H9 (cell line): Measurements from ENCODE around the gene MYOM3. TPM values are rescaled to one million over a fixed set of nuclear protein-coding genes. Genes with fewer than 3 reads are reported as not detected.

Source experiments
- DNase-seq: peaks from one replicate; pipeline ENCODE4 v3.0.0-alpha.2; 2017
- H2AFZ ChIP-seq: one replicate; pipeline ENCODE4 v1.6.1; 2013; ENCODE audit warnings: mild to moderate bottlenecking, low read length, control low read depth, moderate library complexity
- H2AK5ac ChIP-seq: 2 replicates; pipeline ENCODE4 v1.6.1; 2013; ENCODE audit warnings: low read length, control low read depth, mixed read lengths; ENCODE audit not compliant: insufficient read length
- H2BK120ac ChIP-seq: one replicate; pipeline ENCODE4 v1.6.1; 2013; ENCODE audit warnings: low read depth, mild to moderate bottlenecking, low read length, control low read depth, inconsistent platforms; ENCODE audit not compliant: poor library complexity, severe bottlenecking
- H2BK12ac ChIP-seq: 2 replicates; pipeline ENCODE4 v1.6.1; 2013; ENCODE audit warnings: low read length, control low read depth, mixed read lengths, low read depth; ENCODE audit not compliant: insufficient read length
- H2BK15ac ChIP-seq: 2 replicates; pipeline ENCODE4 v1.6.1; 2013; ENCODE audit warnings: low read depth, low read length, control low read depth
- H2BK20ac ChIP-seq: one replicate; pipeline ENCODE4 v1.6.1; 2013; ENCODE audit warnings: low read depth, mild to moderate bottlenecking, low read length, control low read depth, inconsistent platforms; ENCODE audit not compliant: poor library complexity, severe bottlenecking
- H2BK5ac ChIP-seq: 2 replicates; pipeline ENCODE4 v1.6.1; 2013; ENCODE audit warnings: low read length, control low read depth, mixed read lengths; ENCODE audit not compliant: insufficient read length
- H3K14ac ChIP-seq: 2 replicates; pipeline ENCODE4 v1.6.1; 2013; ENCODE audit warnings: low read length, control low read depth; ENCODE audit not compliant: insufficient read depth
- H3K18ac ChIP-seq: 2 replicates; pipeline ENCODE4 v1.6.1; 2013; ENCODE audit warnings: low read depth, mild to moderate bottlenecking, mixed read lengths, low read length, control low read depth; ENCODE audit not compliant: insufficient read length
- H3K23ac ChIP-seq: 2 replicates; pipeline ENCODE4 v1.6.1; 2013; ENCODE audit warnings: low read length, control low read depth, mixed read lengths, low read depth; ENCODE audit not compliant: insufficient read length
- H3K23me2 ChIP-seq: 2 replicates; pipeline ENCODE4 v1.6.1; 2013; ENCODE audit warnings: low read depth, mild to moderate bottlenecking, mixed read lengths, low read length, control low read depth; ENCODE audit not compliant: insufficient read length, poor library complexity, severe bottlenecking
- H3K27ac ChIP-seq: 2 replicates; pipeline ENCODE4 v1.5.1; 2013; ENCODE audit warnings: low read length, control low read depth, mixed read lengths, low read depth; ENCODE audit not compliant: insufficient read length
- H3K27me3 ChIP-seq: 2 replicates; pipeline ENCODE4 v1.6.1; 2013; ENCODE audit warnings: low read length, control low read depth, inconsistent platforms; ENCODE audit not compliant: insufficient read depth
- H3K4ac ChIP-seq: 2 replicates; pipeline ENCODE4 v1.6.1; 2013; ENCODE audit warnings: low read depth, mild to moderate bottlenecking, control low read depth, inconsistent platforms, low read length, moderate library complexity
- H3K4me1 ChIP-seq: 2 replicates; pipeline ENCODE4 v1.6.1; 2013; ENCODE audit warnings: low read length, control low read depth, inconsistent platforms; ENCODE audit not compliant: insufficient read depth
- H3K4me2 ChIP-seq: 2 replicates; pipeline ENCODE4 v1.6.1; 2013; ENCODE audit warnings: low read length, control low read depth, mixed read lengths; ENCODE audit not compliant: insufficient read length, insufficient read depth
- H3K56ac ChIP-seq: 2 replicates; pipeline ENCODE4 v1.6.1; 2013; ENCODE audit warnings: low read depth, mild to moderate bottlenecking, mixed read lengths, low read length, control low read depth; ENCODE audit not compliant: insufficient read length
- H3K79me1 ChIP-seq: 2 replicates; pipeline ENCODE4 v1.6.1; 2013; ENCODE audit warnings: low read depth, mild to moderate bottlenecking, moderate library complexity, low read length, control low read depth, inconsistent platforms; ENCODE audit not compliant: insufficient read depth, poor library complexity, severe bottlenecking
- H3K79me2 ChIP-seq: 2 replicates; pipeline ENCODE4 v1.6.1; 2013; ENCODE audit warnings: low read length, control low read depth, inconsistent platforms; ENCODE audit not compliant: insufficient read depth
- H3K9ac ChIP-seq: 2 replicates; pipeline ENCODE4 v1.6.1; 2013; ENCODE audit warnings: low read length, control low read depth, mixed read lengths; ENCODE audit not compliant: insufficient read length; ENCODE audit errors: extremely low read depth
- H3K9me3 ChIP-seq: one replicate; pipeline ENCODE4 v1.6.1; 2013; ENCODE audit warnings: low read depth, low read length, inconsistent platforms; ENCODE audit not compliant: control insufficient read depth
- H3T11ph ChIP-seq: one replicate; pipeline ENCODE4 v1.6.1; 2013; ENCODE audit warnings: mild to moderate bottlenecking, low read length, control low read depth, inconsistent platforms
- H4K20me1 ChIP-seq: one replicate; pipeline ENCODE4 v1.6.1; 2013; ENCODE audit not compliant: control insufficient read depth, insufficient read length, insufficient read depth
- H4K5ac ChIP-seq: 2 replicates; pipeline ENCODE4 v1.6.1; 2013; ENCODE audit warnings: low read depth, mild to moderate bottlenecking, mixed read lengths, low read length, control low read depth; ENCODE audit not compliant: insufficient read length
- H4K8ac ChIP-seq: replicated peaks from 2 replicates; pipeline ENCODE4 v1.6.1; 2013; ENCODE audit warnings: low read length, control low read depth, mixed read lengths, low read depth; ENCODE audit not compliant: insufficient read length
- H4K91ac ChIP-seq: 2 replicates; pipeline ENCODE4 v1.6.1; 2013; ENCODE audit warnings: low read depth, mild to moderate bottlenecking, moderate library complexity, mixed read lengths, low read length, control low read depth; ENCODE audit not compliant: insufficient read length
- H3K27ac Mint-ChIP-seq, 3 experiments: 2 replicates in 2 of 3; 3 replicates in 1 of 3; pipeline ENCODE4 v1.8.0; 2020 to 2021; ENCODE audit warnings: mixed read lengths in 3 of 3, mild to moderate bottlenecking in 1 of 3, moderate library complexity in 1 of 3
- H3K27me3 Mint-ChIP-seq: 2 replicates; pipeline ENCODE4 v1.8.0; 2021; ENCODE audit warnings: low read depth, mild to moderate bottlenecking, moderate library complexity, mixed read lengths
- H3K36me3 Mint-ChIP-seq, 3 experiments: 2 replicates in 2 of 3; 3 replicates in 1 of 3; pipeline ENCODE4 v1.8.0; 2020 to 2021; ENCODE audit warnings: low read depth in 3 of 3, mixed read lengths in 3 of 3; ENCODE audit not compliant: insufficient read depth in 1 of 3
- H3K4me1 Mint-ChIP-seq, 2 experiments: 2 replicates each; pipeline ENCODE4 v1.8.0; 2020; ENCODE audit warnings: mixed read lengths in 2 of 2
- H3K4me3 Mint-ChIP-seq, 2 experiments: 2 replicates in 1 of 2; 3 replicates in 1 of 2; pipeline ENCODE4 v1.8.0; 2020 to 2021; ENCODE audit warnings: mild to moderate bottlenecking in 2 of 2, mixed read lengths in 2 of 2, moderate library complexity in 1 of 2
- H3K9me3 Mint-ChIP-seq, 2 experiments: 2 replicates in 1 of 2; 3 replicates in 1 of 2; pipeline ENCODE4 v1.8.0; 2020; ENCODE audit warnings: mild to moderate bottlenecking in 2 of 2, mixed read lengths in 2 of 2, moderate library complexity in 1 of 2
- WGBS: extraction: QIAGEN DNeasy Blood & Tissue Kit; methylation state at CpG from one replicate; pipeline ENCODE4 v1.1.7; 2013; ENCODE audit warnings: missing lambda C conversion rate, low lambda C conversion rate, mixed read lengths; ENCODE audit not compliant: insufficient read length; ENCODE audit errors: extremely low coverage; 5-methylcytosine and 5-hydroxymethylcytosine counted together
- total RNA-seq: library from RNA; stranded (reverse); gene quantifications from 2 replicates; pipeline ENCODE4 v1.2.1, GENCODE V29; 2021
- TF ChIP-seq, protein P1 (sequence below): fragments of 200-600 bp; sonication (generic); conservative IDR thresholded peaks from 3 replicates; pipeline ENCODE4 v1.8.0; 2021; ENCODE audit warnings: antibody characterized with exemption, mild to moderate bottlenecking

Gene MYOM3
- total RNA-seq, 1 experiment from 2014 or later = 0.11 TPM

DNA sequence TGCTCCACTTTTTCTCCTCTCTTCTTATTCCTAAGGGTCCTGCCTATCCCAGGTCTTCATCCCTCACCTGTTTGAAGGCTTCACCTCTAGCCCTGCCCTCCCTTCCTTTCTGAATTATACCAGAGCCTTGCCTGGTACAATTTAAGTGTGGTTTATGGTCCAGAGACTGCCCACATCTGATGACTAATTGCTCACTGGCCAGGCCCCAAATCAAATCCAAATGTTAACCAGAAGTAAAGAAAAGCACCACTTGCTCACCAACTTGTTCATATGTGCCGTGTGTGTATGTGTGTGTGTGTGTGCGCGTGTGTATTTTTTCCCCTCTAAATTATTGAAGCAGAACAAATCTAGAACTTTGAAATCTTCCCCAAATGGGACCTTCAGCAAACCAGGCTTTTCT lies 26.4 kb downstream of the MYOM3 start:
- H4K5ac ChIP-seq = no peak overlapping the region
- H4K91ac ChIP-seq = no peak overlapping the region
- H3K27me3 ChIP-seq = no peaks in the 10 kb centered on the region
- DNase-seq = no peak
- H2AFZ ChIP-seq = no peak overlapping the region
- TF ChIP-seq, protein P1, sequence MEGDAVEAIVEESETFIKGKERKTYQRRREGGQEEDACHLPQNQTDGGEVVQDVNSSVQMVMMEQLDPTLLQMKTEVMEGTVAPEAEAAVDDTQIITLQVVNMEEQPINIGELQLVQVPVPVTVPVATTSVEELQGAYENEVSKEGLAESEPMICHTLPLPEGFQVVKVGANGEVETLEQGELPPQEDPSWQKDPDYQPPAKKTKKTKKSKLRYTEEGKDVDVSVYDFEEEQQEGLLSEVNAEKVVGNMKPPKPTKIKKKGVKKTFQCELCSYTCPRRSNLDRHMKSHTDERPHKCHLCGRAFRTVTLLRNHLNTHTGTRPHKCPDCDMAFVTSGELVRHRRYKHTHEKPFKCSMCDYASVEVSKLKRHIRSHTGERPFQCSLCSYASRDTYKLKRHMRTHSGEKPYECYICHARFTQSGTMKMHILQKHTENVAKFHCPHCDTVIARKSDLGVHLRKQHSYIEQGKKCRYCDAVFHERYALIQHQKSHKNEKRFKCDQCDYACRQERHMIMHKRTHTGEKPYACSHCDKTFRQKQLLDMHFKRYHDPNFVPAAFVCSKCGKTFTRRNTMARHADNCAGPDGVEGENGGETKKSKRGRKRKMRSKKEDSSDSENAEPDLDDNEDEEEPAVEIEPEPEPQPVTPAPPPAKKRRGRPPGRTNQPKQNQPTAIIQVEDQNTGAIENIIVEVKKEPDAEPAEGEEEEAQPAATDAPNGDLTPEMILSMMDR = no peak
- no peaks in the 10 kb centered on the region for H3K9me3 ChIP-seq
- no peaks in the 10 kb centered on the region for H3K23me2 ChIP-seq
- H2BK15ac ChIP-seq = no peak overlapping the region
- H2AK5ac ChIP-seq = no peak overlapping the region
- Mint-ChIP-seq H3K36me3 (no peaks in the 10 kb centered on the region), H3K27me3 (no peaks in the 10 kb centered on the region; the same call in none of the 2 replicates), H3K9me3 (no peaks in the 10 kb centered on the region; a peak in 1 of 5 replicates), H3K4me1 (peaks cover 0 to 4% of the 10 kb centered on the region in 2 experiments; a peak in 1 of 4 replicates), H3K27ac (no peak overlapping the region), H3K4me3 (no peak overlapping the region)
- H3K18ac ChIP-seq = no peak overlapping the region
- no CpG with 5 or more reads among the region's 3 CpGs for WGBS
- H3K4me1 ChIP-seq = no peaks in the 10 kb centered on the region
- no peak overlapping the region for H3K14ac ChIP-seq
- H3K23ac ChIP-seq = no peak overlapping the region
- H2BK5ac ChIP-seq = no peak overlapping the region
- no peak overlapping the region for H2BK12ac ChIP-seq
- no peaks in the 10 kb centered on the region for H3K79me2 ChIP-seq
- H2BK120ac ChIP-seq = no peak overlapping the region
- H3K56ac ChIP-seq = no peak overlapping the region
- no peak overlapping the region for H4K8ac ChIP-seq
- H3K9ac ChIP-seq = no peak overlapping the region
- H3K4me2 ChIP-seq = no peak overlapping the region
- no peak overlapping the region for H3T11ph ChIP-seq
- H2BK20ac ChIP-seq = no peak overlapping the region
- H3K4ac ChIP-seq = no peak overlapping the region
- H4K20me1 ChIP-seq = no peaks in the 10 kb centered on the region
- H3K79me1 ChIP-seq = no peaks in the 10 kb centered on the region
- no peak overlapping the region for H3K27ac ChIP-seq
